Sigmoid colon (tissue), 4 donors: Measurements from ENCODE around the gene R3HDM4.

Source experiments
- CTCF ChIP-seq, 4 experiments: fragments of 450-650 bp in 3 of 4; fragments of 200-600 bp in 1 of 4; IDR thresholded peaks; one replicate each; pipeline ENCODE4 v1.5.1; 2016 to 2019; ENCODE audit warnings: antibody characterized with exemption in 4 of 4, mild to moderate bottlenecking in 3 of 4, moderate library complexity in 2 of 4
- EP300 ChIP-seq, 4 donors: sonication (generic); formaldehyde crosslinking; IDR thresholded peaks; one replicate each; pipeline ENCODE4 v1.6.1; 2017; ENCODE audit warnings: antibody characterized with exemption in 4 of 4
- POLR2A ChIP-seq, 2 donors: fragments of 450-650 bp; IDR thresholded peaks; one replicate each; pipeline ENCODE4 v1.6.1; 2016; ENCODE audit warnings: antibody characterized with exemption in 2 of 2, mild to moderate bottlenecking in 2 of 2, moderate library complexity in 2 of 2

GRCh38 chr19:944663-945241, 31.7 kb upstream of the R3HDM4 start:
- TF ChIP-seq CTCF (IDR thresholded peaks at IDR 0.05) (no peak), EP300 (IDR thresholded peaks at IDR 0.05) (no peak), POLR2A (IDR thresholded peaks at IDR 0.05) (no peak)
